Calu3 (cell line): ENCODE measurements around the gene RPS4Y1. TPM values are rescaled to one million over a fixed set of nuclear protein-coding genes. Genes with fewer than 3 reads are reported as not detected.
"Not testable (repeated sequence)": the region's sequence is repeated elsewhere in the genome, so short reads cannot be mapped to it uniquely, and the experiment has no call there.

Experiments
- Bru-seq: library from RNA; stranded (reverse); fragments of 400-500 nt; gene quantifications from one replicate; lab custom pipeline; 2021; lab: Mats Ljungman, UMichigan
- BruChase-seq, 2 experiments: library from RNA; stranded (reverse); fragments of 400-500 nt; gene quantifications; one replicate each; lab custom pipeline; 2021; lab: Mats Ljungman, UMichigan
- BruUV-seq: library from RNA; stranded (reverse); fragments of 400-500 nt; replicated peaks from 2 replicates; lab custom pipeline; 2021; lab: Mats Ljungman, UMichigan
- CTCF ChIA-PET: fragments of 300-600 bp; sonication (Branson Sonifier 250); formaldehyde crosslinking; loops from one replicate; lab custom pipeline; 2022; ENCODE audit warnings: antibody characterized with exemption; lab: Charles Lee
- DNase-seq: peaks from one replicate; pipeline ENCODE4 v3.0.0; 2022
- H3K27ac Mint-ChIP-seq: one replicate; pipeline ENCODE4 v1.8.0; 2022; ENCODE audit warnings: mixed read lengths; ENCODE audit not compliant: unreplicated experiment
- H3K27me3 Mint-ChIP-seq: one replicate; pipeline ENCODE4 v1.8.0; 2022; ENCODE audit warnings: mixed read lengths; ENCODE audit not compliant: unreplicated experiment
- H3K36me3 Mint-ChIP-seq: one replicate; pipeline ENCODE4 v1.8.0; 2022; ENCODE audit warnings: mild to moderate bottlenecking, moderate library complexity, mixed read lengths; ENCODE audit not compliant: insufficient read depth, unreplicated experiment
- H3K4me1 Mint-ChIP-seq: one replicate; pipeline ENCODE4 v1.8.0; 2022; ENCODE audit warnings: mild to moderate bottlenecking, low read depth, mixed read lengths; ENCODE audit not compliant: unreplicated experiment
- H3K4me3 Mint-ChIP-seq: one replicate; pipeline ENCODE4 v1.8.0; 2022; ENCODE audit warnings: mild to moderate bottlenecking, low read depth, moderate library complexity, mixed read lengths; ENCODE audit not compliant: unreplicated experiment
- H3K9me3 Mint-ChIP-seq: one replicate; pipeline ENCODE4 v1.8.0; 2022; ENCODE audit warnings: low read depth, mixed read lengths; ENCODE audit not compliant: unreplicated experiment
- intact Hi-C: fragments of 100-400 bp; cut with micrococcal nuclease; formaldehyde crosslinking; loops from one replicate; pipeline ENCODE4 v1.10.0; 2022; ENCODE audit not compliant: unreplicated experiment
- long read RNA-seq: library from polyadenylated mRNA; stranded (forward); transcript quantifications from one replicate; pipeline ENCODE4 v2.0.0, GENCODE V29; 2022
- total RNA-seq: library from RNA; stranded (reverse); gene quantifications from 2 replicates; pipeline ENCODE4 v1.2.3, GENCODE V29; 2022
- TF ChIP-seq, protein P1 (sequence below): fragments of 200-600 bp; IDR thresholded peaks from one replicate; pipeline ENCODE4 v1.8.0; 2022; ENCODE audit warnings: antibody characterized with exemption; ENCODE audit not compliant: unreplicated experiment

Gene RPS4Y1
- total RNA-seq, result not detected in 2 replicates
- not detected for Bru-seq, nascent RNA
- BruChase-seq, experiment 1, labeled RNA remaining after a 6-hour chase, result not detected
- BruChase-seq, experiment 2, labeled RNA remaining after a 2-hour chase, result not detected
- long read RNA-seq, result 0 reads

DNA sequence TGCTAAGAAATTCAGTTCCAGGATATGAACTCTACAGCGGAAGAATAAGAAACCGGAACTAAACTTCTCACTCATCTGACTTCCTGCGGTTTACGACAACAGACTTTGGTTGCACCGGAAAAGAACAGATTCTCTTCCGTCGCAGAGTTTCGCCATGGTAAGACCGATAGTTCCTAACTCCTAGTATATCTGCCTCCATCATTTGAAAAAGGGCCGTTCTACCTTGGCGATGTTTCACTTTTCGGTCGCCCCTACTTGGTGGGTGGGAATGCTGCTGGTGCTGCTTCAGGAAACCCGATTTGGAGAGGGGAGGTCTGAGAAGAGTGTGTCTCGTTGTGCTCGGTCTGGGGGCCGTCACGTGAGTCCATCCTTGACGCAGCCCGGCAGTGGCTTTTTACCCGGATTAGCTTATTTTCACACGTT, at the start of gene RPS4Y1:
Gene RPS4Y1, plus strand, starts transcription at position 132 of the 423 bp plus-strand sequence. Its CDS starts 23 bp downstream, at position 155.
- no peak within 1 kb of the TSS for H3K4me3 Mint-ChIP-seq
- no peaks in the 10 kb centered on the region for H3K9me3 Mint-ChIP-seq
- no peak within 1 kb of the TSS for H3K27ac Mint-ChIP-seq
- no peaks in the 10 kb centered on the region for H3K36me3 Mint-ChIP-seq
- no peaks in the 10 kb centered on the region for H3K4me1 Mint-ChIP-seq
- no TSS peak for BruUV-seq
- CTCF ChIA-PET, result no interaction called here
- no peaks in the 10 kb centered on the region for H3K27me3 Mint-ChIP-seq
- TF ChIP-seq, protein P1, sequence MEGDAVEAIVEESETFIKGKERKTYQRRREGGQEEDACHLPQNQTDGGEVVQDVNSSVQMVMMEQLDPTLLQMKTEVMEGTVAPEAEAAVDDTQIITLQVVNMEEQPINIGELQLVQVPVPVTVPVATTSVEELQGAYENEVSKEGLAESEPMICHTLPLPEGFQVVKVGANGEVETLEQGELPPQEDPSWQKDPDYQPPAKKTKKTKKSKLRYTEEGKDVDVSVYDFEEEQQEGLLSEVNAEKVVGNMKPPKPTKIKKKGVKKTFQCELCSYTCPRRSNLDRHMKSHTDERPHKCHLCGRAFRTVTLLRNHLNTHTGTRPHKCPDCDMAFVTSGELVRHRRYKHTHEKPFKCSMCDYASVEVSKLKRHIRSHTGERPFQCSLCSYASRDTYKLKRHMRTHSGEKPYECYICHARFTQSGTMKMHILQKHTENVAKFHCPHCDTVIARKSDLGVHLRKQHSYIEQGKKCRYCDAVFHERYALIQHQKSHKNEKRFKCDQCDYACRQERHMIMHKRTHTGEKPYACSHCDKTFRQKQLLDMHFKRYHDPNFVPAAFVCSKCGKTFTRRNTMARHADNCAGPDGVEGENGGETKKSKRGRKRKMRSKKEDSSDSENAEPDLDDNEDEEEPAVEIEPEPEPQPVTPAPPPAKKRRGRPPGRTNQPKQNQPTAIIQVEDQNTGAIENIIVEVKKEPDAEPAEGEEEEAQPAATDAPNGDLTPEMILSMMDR, result no peak
- intact Hi-C loops, result no loop called here
- DNase-seq, result no peak

DNA sequence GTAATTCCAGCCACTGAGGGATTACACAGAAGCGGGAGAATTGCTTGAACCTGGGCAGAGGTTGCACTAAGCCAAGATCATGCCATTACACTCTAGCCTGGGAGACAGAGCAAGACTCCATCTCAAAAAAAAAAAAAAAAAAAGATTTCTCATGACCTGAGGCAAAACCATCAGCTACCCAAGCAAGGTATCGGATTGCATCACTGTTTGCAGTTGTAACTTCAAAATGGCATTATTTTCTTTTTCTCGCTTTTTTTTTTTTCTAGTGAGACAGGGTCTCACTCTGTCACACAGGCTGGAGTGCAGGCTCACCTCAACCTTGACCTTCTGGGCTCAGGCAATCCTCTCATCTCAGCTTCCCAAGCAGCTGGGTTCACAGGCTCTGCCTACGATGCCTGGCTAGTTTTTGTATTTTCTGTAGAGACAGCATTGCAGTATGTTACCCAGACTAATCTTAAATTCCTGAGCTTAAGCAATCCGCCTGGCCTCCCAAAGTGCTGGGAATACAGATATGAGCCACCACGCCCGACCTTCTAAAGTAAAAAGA, 44.4 kb upstream of the RPS4Y1 start:
- intact Hi-C loops, result no loop called here
- CTCF ChIA-PET, result no interaction called here
- BruUV-seq, result no TSS peak
- Mint-ChIP-seq H3K9me3 (no peaks in the 10 kb centered on the region), H3K4me1 (no peaks in the 10 kb centered on the region), H3K27ac (no peak overlapping the region), H3K27me3 (no peaks in the 10 kb centered on the region), H3K36me3 (no peaks in the 10 kb centered on the region), H3K4me3 (no peak overlapping the region)
- DNase-seq, result no peak
- TF ChIP-seq, protein P1, result no peak

DNA sequence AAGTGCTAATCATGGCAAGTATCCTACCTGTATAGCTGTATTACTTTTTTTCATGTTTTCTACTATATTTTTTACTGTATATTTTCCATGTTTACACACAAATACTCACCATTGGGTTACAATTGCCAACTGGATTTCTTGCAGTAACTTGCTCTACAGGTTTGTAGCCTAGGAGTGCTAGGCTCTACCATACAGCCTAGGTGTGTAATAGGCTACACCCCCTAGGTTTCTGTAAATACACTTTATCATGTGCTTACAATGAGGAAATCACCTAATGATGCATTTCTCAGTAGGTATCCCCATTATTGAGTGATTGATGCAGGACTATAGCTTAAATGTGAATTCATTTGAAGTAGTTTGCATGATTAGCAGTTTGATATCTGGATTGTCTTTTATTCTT, 43.4 kb upstream of the RPS4Y1 start:
- Mint-ChIP-seq H3K4me1 (no peaks in the 10 kb centered on the region), H3K9me3 (no peaks in the 10 kb centered on the region), H3K4me3 (no peak overlapping the region), H3K27ac (no peak overlapping the region), H3K36me3 (no peaks in the 10 kb centered on the region), H3K27me3 (no peaks in the 10 kb centered on the region)
- CTCF ChIA-PET, result no interaction called here
- DNase-seq, result no peak
- no TSS peak for BruUV-seq
- TF ChIP-seq, protein P1, result no peak
- intact Hi-C loops, result no loop called here

DNA sequence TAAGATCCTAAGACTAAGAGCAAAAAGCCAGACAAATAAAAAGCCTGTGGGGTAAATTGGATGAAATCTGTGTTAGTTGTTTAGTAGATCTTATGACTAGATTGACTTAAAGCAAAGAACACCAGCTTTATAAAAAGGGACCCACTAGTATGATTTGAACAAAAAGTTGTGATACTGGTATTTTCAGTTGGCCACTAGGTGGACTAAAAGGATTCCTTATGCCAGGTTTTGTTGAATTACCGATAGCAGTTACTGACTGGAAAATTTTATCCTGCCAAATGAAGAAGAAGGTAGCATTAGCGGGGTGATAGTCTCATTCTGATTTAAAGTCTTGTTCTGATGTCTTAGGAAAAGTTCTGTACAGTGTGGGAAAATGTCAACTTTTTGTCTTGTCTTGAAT, 41.2 kb upstream of the RPS4Y1 start:
- no peaks in the 10 kb centered on the region for H3K4me1 Mint-ChIP-seq
- H3K27me3 Mint-ChIP-seq, result no peaks in the 10 kb centered on the region
- no peaks in the 10 kb centered on the region for H3K36me3 Mint-ChIP-seq
- H3K9me3 Mint-ChIP-seq, result no peaks in the 10 kb centered on the region
- no peak overlapping the region for H3K27ac Mint-ChIP-seq
- CTCF ChIA-PET, result no interaction called here
- no TSS peak for BruUV-seq
- intact Hi-C loops, result no loop called here
- TF ChIP-seq, protein P1, result no peak
- no peak for DNase-seq
- no peak overlapping the region for H3K4me3 Mint-ChIP-seq

DNA sequence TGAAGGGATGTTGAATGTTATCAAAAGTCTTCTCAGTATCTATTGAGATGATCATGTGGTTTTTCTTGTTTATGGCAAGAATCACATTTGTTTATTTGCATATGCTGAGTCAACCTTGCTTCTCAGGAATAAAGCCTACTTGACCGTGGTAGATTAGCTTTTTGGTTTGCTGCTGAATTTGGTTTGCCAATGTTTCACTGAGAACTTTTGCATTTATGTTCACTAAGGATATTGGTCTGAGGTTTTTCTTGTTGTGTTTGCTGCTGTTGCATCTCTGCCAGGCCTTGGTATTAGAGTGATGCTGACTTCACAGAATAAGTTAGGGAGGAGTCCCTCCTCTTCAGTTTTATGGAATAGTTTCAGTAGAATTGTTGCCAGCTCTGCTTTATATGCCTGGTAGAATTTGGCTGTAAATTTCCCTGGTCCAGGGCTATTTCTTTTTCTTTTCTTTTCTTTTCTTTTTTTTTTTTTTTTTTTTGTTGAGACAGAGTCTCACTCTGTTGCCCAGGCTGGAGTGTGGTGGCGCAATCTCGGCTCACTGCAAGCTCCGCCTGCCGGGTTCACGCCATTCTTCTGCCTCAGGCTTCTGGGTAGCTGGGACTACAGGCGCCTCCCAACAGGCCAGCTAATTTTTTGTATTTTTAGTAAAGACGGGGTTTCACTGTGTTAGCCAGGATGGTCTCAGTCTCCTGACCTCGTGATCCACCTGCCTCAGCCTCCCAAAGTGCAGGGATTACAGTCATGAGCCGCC, 24.1 kb upstream of the RPS4Y1 start:
- H3K27ac Mint-ChIP-seq, intact Hi-C loops, H3K27me3 Mint-ChIP-seq, H3K4me3 Mint-ChIP-seq, CTCF ChIA-PET, DNase-seq, H3K4me1 Mint-ChIP-seq, BruUV-seq, H3K9me3 Mint-ChIP-seq, H3K36me3 Mint-ChIP-seq: not testable (repeated sequence)
